GM12801 (cell line): Measurements from ENCODE around the gene TLR8.

Source experiments
- CTCF ChIP-seq: IDR thresholded peaks from one replicate; pipeline ENCODE4 v1.5.1; 2011; ENCODE audit warnings: control low read depth; ENCODE audit not compliant: insufficient read length; ENCODE audit errors: extremely low read depth

Gene TLR8

GRCh38 chrX:12890467-12890866 lies 16.0 kb upstream of the TLR8 start:
- no peak for TF ChIP-seq CTCF

- no peak for TF ChIP-seq CTCF
Observed at GRCh38 chrX:12891171-12891570, 15.2 kb upstream of the TLR8 start.

- TF ChIP-seq CTCF = no peak
Observed at GRCh38 chrX:12891915-12892506, 14.4 kb upstream of the TLR8 start.

GRCh38 chrX:12892716-12893115 lies 13.7 kb upstream of the TLR8 start:
- TF ChIP-seq CTCF = no peak

GRCh38 chrX:12894074-12895030 lies 12.1 kb upstream of the TLR8 start:
- TF ChIP-seq CTCF = no peak

GRCh38 chrX:12895866-12896265 lies 10.6 kb upstream of the TLR8 start:
- TF ChIP-seq CTCF = no peak

- TF ChIP-seq CTCF = no peak
Observed at GRCh38 chrX:12896935-12897334, 9.5 kb upstream of the TLR8 start.
